Astrocyte (in vitro differentiated cells and primary cell): ENCODE measurements around the gene OR51G1. TPM values are rescaled to one million over a fixed set of nuclear protein-coding genes. Genes with fewer than 3 reads are reported as not detected.

Experiments
- DNase-seq: peaks from one replicate; pipeline ENCODE4 v3.0.0-alpha.2; 2010; ENCODE audit warnings: low read depth
- FAIRE-seq: peaks from 2 replicates; lab custom pipeline; 2011; peaks lifted over from hg19 to GRCh38; lab: Jason Lieb, UNC
- H2AFZ ChIP-seq: 2 replicates; pipeline ENCODE4 v1.6.0; 2012; ENCODE audit warnings: low read depth, low read length, inconsistent platforms
- H3K27ac ChIP-seq: 2 replicates; pipeline ENCODE4 v1.5.1; 2011; ENCODE audit warnings: low read depth, low read length, inconsistent platforms
- H3K27me3 ChIP-seq: 2 replicates; pipeline ENCODE4 v1.6.0; 2011; ENCODE audit warnings: low read length, inconsistent platforms; ENCODE audit not compliant: insufficient read depth
- H3K36me3 ChIP-seq: 2 replicates; pipeline ENCODE4 v1.5.1; 2011; ENCODE audit warnings: low read length, inconsistent platforms; ENCODE audit not compliant: insufficient read depth
- H3K4me1 ChIP-seq: 2 replicates; pipeline ENCODE4 v1.5.1; 2011; ENCODE audit warnings: low read length, inconsistent platforms; ENCODE audit not compliant: insufficient read depth
- H3K4me2 ChIP-seq: 2 replicates; pipeline ENCODE4 v1.6.0; 2012; ENCODE audit warnings: low read length, inconsistent platforms
- H3K4me3 ChIP-seq: 2 replicates; pipeline ENCODE4 v1.5.1; 2011; ENCODE audit warnings: low read depth, mild to moderate bottlenecking, low read length, inconsistent platforms; ENCODE audit not compliant: insufficient read depth
- H3K79me2 ChIP-seq: 2 replicates; pipeline ENCODE4 v1.6.0; 2012; ENCODE audit warnings: mild to moderate bottlenecking, low read length, inconsistent platforms; ENCODE audit not compliant: insufficient read depth
- H3K9ac ChIP-seq: 2 replicates; pipeline ENCODE4 v1.6.0; 2012; ENCODE audit warnings: mild to moderate bottlenecking, low read length, inconsistent platforms
- H3K9me3 ChIP-seq: 2 replicates; pipeline ENCODE4 v1.5.1; 2012; ENCODE audit warnings: low read depth, mild to moderate bottlenecking, low read length, inconsistent platforms; ENCODE audit not compliant: insufficient read depth
- H4K20me1 ChIP-seq: 2 replicates; pipeline ENCODE4 v1.6.0; 2012; ENCODE audit warnings: low read length, inconsistent platforms; ENCODE audit not compliant: insufficient read depth
- H3K27ac Mint-ChIP-seq: one replicate; pipeline ENCODE4 v1.8.0; 2021; ENCODE audit warnings: mild to moderate bottlenecking, mixed read lengths; ENCODE audit not compliant: unreplicated experiment
- H3K27me3 Mint-ChIP-seq: one replicate; pipeline ENCODE4 v1.8.0; 2021; ENCODE audit warnings: low read depth, mixed read lengths; ENCODE audit not compliant: unreplicated experiment
- H3K36me3 Mint-ChIP-seq: one replicate; pipeline ENCODE4 v1.8.0; 2021; ENCODE audit warnings: low read depth, mixed read lengths; ENCODE audit not compliant: unreplicated experiment
- H3K4me1 Mint-ChIP-seq: one replicate; pipeline ENCODE4 v1.8.0; 2021; ENCODE audit warnings: low read depth, mixed read lengths; ENCODE audit not compliant: unreplicated experiment
- H3K4me3 Mint-ChIP-seq: one replicate; pipeline ENCODE4 v1.8.0; 2021; ENCODE audit warnings: mild to moderate bottlenecking, moderate library complexity, mixed read lengths; ENCODE audit not compliant: unreplicated experiment
- H3K9me3 Mint-ChIP-seq: one replicate; pipeline ENCODE4 v1.8.0; 2021; ENCODE audit warnings: mild to moderate bottlenecking, mixed read lengths; ENCODE audit not compliant: unreplicated experiment
- EZH2 ChIP-seq: IDR thresholded peaks from 2 replicates; pipeline ENCODE4 v1.6.1; 2012; ENCODE audit warnings: mild to moderate bottlenecking, low read length, inconsistent platforms; ENCODE audit not compliant: insufficient read depth
- total RNA-seq: library from RNA; stranded (reverse); gene quantifications from 2 replicates; pipeline ENCODE4 v1.2.1, GENCODE V29; 2021
- TF ChIP-seq, protein P1 (sequence below): IDR thresholded peaks from 2 replicates; pipeline ENCODE4 v1.5.1; 2011; ENCODE audit warnings: low read depth, mild to moderate bottlenecking, inconsistent platforms, low read length, moderate library complexity; ENCODE audit not compliant: insufficient read depth

Gene OR51G1
- total RNA-seq, 1 donor from 2014 or later = not detected

GRCh38 chr11:4922304-4922703, 1.8 kb downstream of the OR51G1 start:
- DNase-seq (no peak), FAIRE-seq (no peak)
- TF ChIP-seq, protein P1, sequence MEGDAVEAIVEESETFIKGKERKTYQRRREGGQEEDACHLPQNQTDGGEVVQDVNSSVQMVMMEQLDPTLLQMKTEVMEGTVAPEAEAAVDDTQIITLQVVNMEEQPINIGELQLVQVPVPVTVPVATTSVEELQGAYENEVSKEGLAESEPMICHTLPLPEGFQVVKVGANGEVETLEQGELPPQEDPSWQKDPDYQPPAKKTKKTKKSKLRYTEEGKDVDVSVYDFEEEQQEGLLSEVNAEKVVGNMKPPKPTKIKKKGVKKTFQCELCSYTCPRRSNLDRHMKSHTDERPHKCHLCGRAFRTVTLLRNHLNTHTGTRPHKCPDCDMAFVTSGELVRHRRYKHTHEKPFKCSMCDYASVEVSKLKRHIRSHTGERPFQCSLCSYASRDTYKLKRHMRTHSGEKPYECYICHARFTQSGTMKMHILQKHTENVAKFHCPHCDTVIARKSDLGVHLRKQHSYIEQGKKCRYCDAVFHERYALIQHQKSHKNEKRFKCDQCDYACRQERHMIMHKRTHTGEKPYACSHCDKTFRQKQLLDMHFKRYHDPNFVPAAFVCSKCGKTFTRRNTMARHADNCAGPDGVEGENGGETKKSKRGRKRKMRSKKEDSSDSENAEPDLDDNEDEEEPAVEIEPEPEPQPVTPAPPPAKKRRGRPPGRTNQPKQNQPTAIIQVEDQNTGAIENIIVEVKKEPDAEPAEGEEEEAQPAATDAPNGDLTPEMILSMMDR = no peak
- TF ChIP-seq EZH2 = no peak
- Histone ChIP-seq H3K4me2 (no peak overlapping the region), H3K4me1 (no peaks in the 10 kb centered on the region), H3K27ac (no peak overlapping the region), H4K20me1 (no peaks in the 10 kb centered on the region), H3K79me2 (no peaks in the 10 kb centered on the region), H3K4me3 (no peak overlapping the region), H2AFZ (no peak overlapping the region), H3K36me3 (no peaks in the 10 kb centered on the region), H3K9me3 (no peaks in the 10 kb centered on the region), H3K27me3 (no peaks in the 10 kb centered on the region), H3K9ac (no peak overlapping the region)
- Mint-ChIP-seq H3K9me3 (no peaks in the 10 kb centered on the region), H3K4me3 (no peak overlapping the region), H3K4me1 (no peaks in the 10 kb centered on the region), H3K27me3 (peaks cover 10% of the 10 kb centered on the region), H3K36me3 (no peaks in the 10 kb centered on the region), H3K27ac (no peak overlapping the region)

GRCh38 chr11:4921796-4922195, 2.3 kb downstream of the OR51G1 start:
- no peaks in the 10 kb centered on the region for H4K20me1 ChIP-seq
- no peak overlapping the region for H3K4me3 ChIP-seq
- no peaks in the 10 kb centered on the region for H3K9me3 Mint-ChIP-seq
- no peak overlapping the region for H2AFZ ChIP-seq
- no peaks in the 10 kb centered on the region for H3K36me3 ChIP-seq
- DNase-seq (no peak), FAIRE-seq (no peak)
- no peaks in the 10 kb centered on the region for H3K79me2 ChIP-seq
- H3K36me3 Mint-ChIP-seq = no peaks in the 10 kb centered on the region
- H3K27me3 Mint-ChIP-seq = peaks cover 10% of the 10 kb centered on the region
- H3K9me3 ChIP-seq = no peaks in the 10 kb centered on the region
- H3K27ac ChIP-seq = no peak overlapping the region
- no peak for TF ChIP-seq EZH2
- TF ChIP-seq, protein P1 = no peak
- no peak overlapping the region for H3K4me3 Mint-ChIP-seq
- H3K4me2 ChIP-seq = no peak overlapping the region
- H3K4me1 Mint-ChIP-seq = peaks cover under 1% of the 10 kb centered on the region
- no peak overlapping the region for H3K27ac Mint-ChIP-seq
- no peaks in the 10 kb centered on the region for H3K4me1 ChIP-seq
- no peak overlapping the region for H3K9ac ChIP-seq
- no peaks in the 10 kb centered on the region for H3K27me3 ChIP-seq

DNA sequence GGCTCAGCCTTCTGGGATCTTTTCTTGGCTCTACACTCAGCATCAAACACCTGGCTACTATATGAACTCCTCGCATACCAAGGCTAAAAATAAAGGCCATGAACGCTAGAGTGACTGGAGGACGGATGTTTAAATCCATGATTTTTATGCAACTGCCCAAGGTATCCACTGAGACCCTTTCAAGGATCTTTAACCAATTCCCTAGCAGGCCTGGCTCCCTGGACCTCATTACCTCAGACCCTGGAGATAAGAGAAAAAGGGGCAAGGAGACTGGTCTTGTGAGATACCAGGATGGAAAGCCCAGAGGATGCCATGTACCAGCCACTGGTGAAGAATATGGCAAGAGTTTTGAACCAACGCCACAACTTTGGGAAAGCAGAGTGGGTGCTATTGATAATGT, 4.9 kb downstream of the OR51G1 start, which contains the start of gene OR51G2:
TSS of gene OR51G2 (minus strand) at position 101 of the 400 bp plus-strand sequence. CDS start 3,687 bp downstream, outside the sequence.
- FAIRE-seq (no peak), DNase-seq (no peak)
- Histone ChIP-seq H3K79me2 (no peaks in the 10 kb centered on the region), H3K4me2 (no peak within 1 kb of the TSS), H3K9ac (no peak within 1 kb of the TSS), H3K36me3 (no peaks in the 10 kb centered on the region), H3K4me3 (no peak within 1 kb of the TSS), H3K27ac (no peak within 1 kb of the TSS), H4K20me1 (no peaks in the 10 kb centered on the region), H3K4me1 (no peaks in the 10 kb centered on the region), H2AFZ (no peak within 1 kb of the TSS), H3K27me3 (no peaks in the 10 kb centered on the region), H3K9me3 (no peaks in the 10 kb centered on the region)
- H3K4me3 Mint-ChIP-seq = no peak within 1 kb of the TSS
- no peak within 1 kb of the TSS for H3K27ac Mint-ChIP-seq
- H3K27me3 Mint-ChIP-seq = peaks cover 8% of the 10 kb centered on the region
- peaks cover 11% of the 10 kb centered on the region for H3K4me1 Mint-ChIP-seq
- no peaks in the 10 kb centered on the region for H3K9me3 Mint-ChIP-seq
- no peak for TF ChIP-seq EZH2
- TF ChIP-seq, protein P1 = no peak
- no peaks in the 10 kb centered on the region for H3K36me3 Mint-ChIP-seq
